Left cardiac atrium (tissue), 4 donors: ENCODE measurements around the gene SLC39A11. TPM values are rescaled to one million over a fixed set of nuclear protein-coding genes. Genes with fewer than 3 reads are reported as not detected.

ENCODE experiments used
- ATAC-seq, 2 donors: fragments of 200-7000 bp; cut with Tn5 transposase; one replicate each; pipeline ENCODE4 v1.9.1; 2020; ENCODE audit warnings: mild to moderate bottlenecking in 2 of 2, moderate library complexity in 2 of 2
- DNase-seq: peaks from one replicate; pipeline ENCODE4 v3.0.0-alpha.2; 2020
- intact Hi-C, 2 donors: fragments of 100-400 bp; cut with DNase I; formaldehyde crosslinking; loops; one replicate each; pipeline versions ENCODE4 v1.14.1 to v1.15.1; 2022 to 2023
- total RNA-seq, 2 donors: library from RNA; stranded (reverse); fragmentation: NEBNext Ultra II Directional; extraction: Animal tissue kit (Norgen Biotek cat#: 25700); gene quantifications; one replicate each; pipeline ENCODE4 v1.2.1, GENCODE V29; 2021
- donor health status: DM: no; HTN: yes; CAD: no.
- donor health status: DM: no; HTN: yes; CAD: no; lungs with severe emphysema.
- donor health status: DM: yes; HTN: yes; CAD: no.
- donor health status: Dilated cardiomyopathy.

Gene SLC39A11
- total RNA-seq, 2 donors from 2014 or later: 11.3 to 11.7 TPM

GRCh38 chr17:72597354-72598087 lies 495.0 kb downstream of the SLC39A11 start:
- ATAC-seq (no peak), DNase-seq (no peak)
- intact Hi-C loops: no loop called here

Other genes with a start within 250 kb of the SLC39A11 start
- gene SSTR2, start 72.3 kb upstream of the SLC39A11 start, total RNA-seq: 1 to 10 TPM; 1.2 TPM
- 10 to 100 TPM; 37.4 to 39.6 TPM for gene COG1, start 100.4 kb upstream of the SLC39A11 start, total RNA-seq
- gene CPSF4L, start 169.2 kb upstream of the SLC39A11 start, total RNA-seq: not detected
- 10 to 100 TPM; 44.9 to 80.5 TPM for gene CDC42EP4, start 219.3 kb upstream of the SLC39A11 start, total RNA-seq